LNCaP clone FGC (cell line): Measurements from ENCODE around the gene RFTN1.

Source experiments
- DNase-seq: peaks from one replicate; pipeline ENCODE4 v3.0.0-alpha.2; 2011; ENCODE audit warnings: low read depth
- H3K4me3 ChIP-seq: 2 replicates; pipeline ENCODE4 v1.5.1; 2011; ENCODE audit warnings: mild to moderate bottlenecking, low read depth, low read length, control low read depth
- CTCF ChIP-seq: IDR thresholded peaks from 2 replicates; pipeline ENCODE4 v1.5.1; 2012; ENCODE audit warnings: mild to moderate bottlenecking; ENCODE audit not compliant: control insufficient read depth, insufficient read depth; ENCODE audit errors: extremely low read depth

RFTN1 gene

GRCh38 chr3:16302082-16302631 is 211.3 kb downstream of the RFTN1 start:
- no peak for DNase-seq
- no peak overlapping the region for H3K4me3 ChIP-seq
- no peak for TF ChIP-seq CTCF

GRCh38 chr3:16301507-16301906 is 212.0 kb downstream of the RFTN1 start:
- no peak for TF ChIP-seq CTCF
- DNase-seq, result no peak

GRCh38 chr3:16300881-16301359 is 212.6 kb downstream of the RFTN1 start:
- TF ChIP-seq CTCF, result no peak
- no peak for DNase-seq
- H3K4me3 ChIP-seq, result no peak overlapping the region

More at GRCh38 chr3:16301507-16301906, 212.0 kb downstream of the RFTN1 start:
- no peak overlapping the region for H3K4me3 ChIP-seq

GRCh38 chr3:16300307-16300706 is 213.2 kb downstream of the RFTN1 start:
- no peak for DNase-seq
- no peak overlapping the region for H3K4me3 ChIP-seq
- TF ChIP-seq CTCF, result no peak

- DNase-seq, result no peak
- no peak overlapping the region for H3K4me3 ChIP-seq
- no peak for TF ChIP-seq CTCF
Observed at GRCh38 chr3:16299746-16300145, 213.8 kb downstream of the RFTN1 start.

GRCh38 chr3:16298891-16299290 is 214.6 kb downstream of the RFTN1 start:
- DNase-seq, result no peak
- TF ChIP-seq CTCF, result no peak
- H3K4me3 ChIP-seq, result no peak overlapping the region
